Upper lobe of left lung (tissue), 6 donors: Measurements from ENCODE around the gene RPS28. TPM values are rescaled to one million over a fixed set of nuclear protein-coding genes. Genes with fewer than 3 reads are reported as not detected.
A peak's percentile ranks its signal among the peaks of the same experiment; 100 is the strongest.

Source experiments
- ATAC-seq, 2 donors: fragments of 200-7000 bp; cut with Tn5 transposase; one replicate each; pipeline ENCODE4 v1.9.1; 2022; ENCODE audit warnings: mild to moderate bottlenecking in 2 of 2, moderate library complexity in 2 of 2; ENCODE audit not compliant: low FRiP score in 2 of 2
- DNase-seq, 2 donors: peaks; one replicate each; pipeline ENCODE4 v3.0.0-alpha.2; 2019 to 2020
- H3K27ac ChIP-seq, 4 donors: fragments of 200-600 bp; sonication (generic); one replicate each; pipeline ENCODE4 v1.5.1; 2016 to 2019
- H3K27me3 ChIP-seq, 4 donors: fragments of 200-600 bp; sonication (generic); one replicate each; pipeline ENCODE4 v1.5.1; 2017 to 2019
- H3K36me3 ChIP-seq, 4 donors: fragments of 200-600 bp; sonication (generic); one replicate each; pipeline ENCODE4 v1.5.1; 2016 to 2019
- H3K4me1 ChIP-seq, 4 donors: fragments of 200-600 bp; sonication (generic); one replicate each; pipeline ENCODE4 v1.5.1; 2018 to 2019
- H3K4me3 ChIP-seq, 4 donors: fragments of 200-600 bp; sonication (generic); one replicate each; pipeline ENCODE4 v1.5.1; 2017 to 2019; ENCODE audit warnings: mild to moderate bottlenecking in 2 of 4, moderate library complexity in 1 of 4
- H3K9me3 ChIP-seq, 4 donors: fragments of 200-600 bp; sonication (generic); one replicate each; pipeline ENCODE4 v1.5.1; 2018 to 2019
- EP300 ChIP-seq, 4 donors: sonication (generic); formaldehyde crosslinking; IDR thresholded peaks; one replicate each; pipeline ENCODE4 v1.5.1; 2017; ENCODE audit warnings: antibody characterized with exemption in 4 of 4, control low read depth in 2 of 4
- POLR2A ChIP-seq, 4 donors: fragments of 450-650 bp; IDR thresholded peaks; one replicate each; pipeline ENCODE4 v1.5.1; 2016 to 2017; ENCODE audit warnings: antibody characterized with exemption in 4 of 4, mild to moderate bottlenecking in 2 of 4
- POLR2AphosphoS5 ChIP-seq, 2 donors: sonication (generic); formaldehyde crosslinking; IDR thresholded peaks; one replicate each; pipeline ENCODE4 v1.5.1; 2017; ENCODE audit warnings: antibody characterized with exemption in 2 of 2
- WGBS, 2 donors: methylation state at CpG; one replicate each; pipeline ENCODE4 v1.1.5; 2017 to 2018; 5-methylcytosine and 5-hydroxymethylcytosine counted together
- total RNA-seq, 6 donors: library from RNA; depleted of rRNA in 4 of 6; stranded (reverse); fragments of >200 nt in 4 of 6; gene quantifications; one replicate each; pipeline versions ENCODE4 v1.1.0 to v1.2.1, GENCODE V29; 2016 to 2021
- TF ChIP-seq, protein P1 (sequence below), 6 experiments: fragments of 450-650 bp in 4 of 6; fragments of 200-600 bp in 2 of 6; sonication (generic) in 2 of 6; IDR thresholded peaks; one replicate each; pipeline ENCODE4 v1.5.1; 2016 to 2019; ENCODE audit warnings: antibody characterized with exemption in 6 of 6
- donor health status: DM: no; HTN: no; CAD: no; lungs with moderate emphysema.
- donor health status: DM: no; HTN: yes; CAD: no; lungs with severe emphysema.

RPS28 gene
- total RNA-seq, 6 donors from 2014 or later: 282 to 1,919 (median 843) TPM

DNA sequence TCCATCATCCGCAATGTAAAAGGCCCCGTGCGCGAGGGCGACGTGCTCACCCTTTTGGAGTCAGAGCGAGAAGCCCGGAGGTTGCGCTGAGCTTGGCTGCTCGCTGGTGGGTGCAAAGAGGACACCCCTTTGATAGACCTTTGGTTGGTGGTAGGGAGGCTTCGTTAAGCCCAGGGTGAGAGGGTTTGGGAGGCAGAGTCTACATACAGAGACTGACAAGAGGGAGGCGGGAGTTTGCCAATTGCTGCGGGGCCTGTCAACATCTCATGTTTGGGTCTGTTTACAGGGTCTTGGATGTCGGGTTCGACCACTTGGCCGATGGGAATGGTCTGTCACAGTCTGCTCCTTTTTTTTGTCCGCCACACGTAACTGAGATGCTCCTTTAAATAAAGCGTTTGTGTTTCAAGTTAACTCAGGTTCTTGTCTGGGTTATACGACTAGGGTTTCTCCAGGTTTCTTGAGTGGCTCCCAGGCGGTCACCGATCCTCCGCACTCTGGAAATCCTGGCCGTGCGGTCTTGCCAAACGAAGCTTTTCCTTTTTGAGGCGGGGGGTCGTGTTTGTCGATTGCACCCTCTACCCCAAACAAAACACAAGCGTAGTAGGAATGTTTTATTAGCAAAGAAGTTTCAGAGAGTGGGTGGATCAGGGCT is 816 bp downstream of the RPS28 start:
- H3K4me1 ChIP-seq: peaks cover 26 to 42% (median 32%) of the 10 kb centered on the region in 4 donors
- H3K27ac ChIP-seq: peak overlapping the region; percentile 89 to 95 (median 92)
- no peaks in the 10 kb centered on the region for H3K9me3 ChIP-seq
- 18 to 23% methylated on average over 30 of the region's 30 CpGs for WGBS, 2 donors
- DNase-seq (no peak), ATAC-seq (no peak)
- peak overlapping the region; percentile 57 to 82 (median 70) for H3K4me3 ChIP-seq
- no peaks in the 10 kb centered on the region for H3K27me3 ChIP-seq
- no peak for TF ChIP-seq EP300 (IDR thresholded peaks at IDR 0.05)
- TF ChIP-seq POLR2AphosphoS5 (IDR thresholded peaks at IDR 0.05): no peak
- no peak for TF ChIP-seq POLR2A (IDR thresholded peaks at IDR 0.05)
- TF ChIP-seq, protein P1, sequence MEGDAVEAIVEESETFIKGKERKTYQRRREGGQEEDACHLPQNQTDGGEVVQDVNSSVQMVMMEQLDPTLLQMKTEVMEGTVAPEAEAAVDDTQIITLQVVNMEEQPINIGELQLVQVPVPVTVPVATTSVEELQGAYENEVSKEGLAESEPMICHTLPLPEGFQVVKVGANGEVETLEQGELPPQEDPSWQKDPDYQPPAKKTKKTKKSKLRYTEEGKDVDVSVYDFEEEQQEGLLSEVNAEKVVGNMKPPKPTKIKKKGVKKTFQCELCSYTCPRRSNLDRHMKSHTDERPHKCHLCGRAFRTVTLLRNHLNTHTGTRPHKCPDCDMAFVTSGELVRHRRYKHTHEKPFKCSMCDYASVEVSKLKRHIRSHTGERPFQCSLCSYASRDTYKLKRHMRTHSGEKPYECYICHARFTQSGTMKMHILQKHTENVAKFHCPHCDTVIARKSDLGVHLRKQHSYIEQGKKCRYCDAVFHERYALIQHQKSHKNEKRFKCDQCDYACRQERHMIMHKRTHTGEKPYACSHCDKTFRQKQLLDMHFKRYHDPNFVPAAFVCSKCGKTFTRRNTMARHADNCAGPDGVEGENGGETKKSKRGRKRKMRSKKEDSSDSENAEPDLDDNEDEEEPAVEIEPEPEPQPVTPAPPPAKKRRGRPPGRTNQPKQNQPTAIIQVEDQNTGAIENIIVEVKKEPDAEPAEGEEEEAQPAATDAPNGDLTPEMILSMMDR (IDR thresholded peaks at IDR 0.05): no peak
- peaks cover 0 to 35% (median 19%) of the 10 kb centered on the region in 4 donors for H3K36me3 ChIP-seq

DNA sequence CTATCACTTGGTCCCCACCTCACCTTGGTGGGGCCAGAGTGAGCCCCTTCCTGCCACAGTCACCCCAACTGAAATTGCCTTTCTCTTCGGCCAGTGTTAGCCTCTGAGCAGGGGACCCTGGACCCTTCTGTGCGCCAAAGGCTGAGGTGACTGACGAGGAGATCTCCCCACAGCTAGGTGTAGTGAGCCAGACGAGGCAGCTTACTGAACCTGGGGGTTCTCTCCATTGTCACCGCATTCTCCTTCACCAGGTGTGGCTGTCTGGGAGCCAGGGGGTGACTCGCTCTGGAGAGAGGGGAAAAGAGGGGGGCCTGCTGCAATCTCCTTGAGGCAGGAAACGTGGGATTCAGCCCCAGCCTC is 1.3 kb downstream of the RPS28 start:
- peak overlapping the region in 2 of 4 donors; percentile 89 to 91 for H3K27ac ChIP-seq
- WGBS, 2 donors: 75% methylated on average over 6 of the region's 7 CpGs; no CpG with 5 or more reads in 1 of the 2 donors

DNA sequence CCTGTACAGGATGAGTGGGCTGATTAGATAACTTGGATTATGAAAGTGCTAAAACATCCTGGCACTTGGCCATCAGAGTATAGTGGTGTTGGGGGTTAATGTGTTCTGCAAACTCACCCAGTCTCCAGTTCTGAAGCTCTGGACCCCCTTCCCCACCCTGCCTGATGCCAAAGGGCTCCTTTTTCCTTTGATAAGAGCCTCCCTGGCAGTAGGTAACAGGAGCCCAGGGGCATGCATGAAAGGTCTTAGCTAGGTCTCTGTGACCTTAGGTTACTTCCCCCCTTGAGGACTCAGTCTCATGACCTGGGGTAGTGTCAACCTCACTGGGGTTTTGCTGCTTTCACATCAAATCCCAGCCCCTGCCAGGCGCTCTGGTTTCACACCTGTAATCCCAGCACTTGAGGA is 2.5 kb downstream of the RPS28 start:
- no peaks in the 10 kb centered on the region for H3K27me3 ChIP-seq
- H3K36me3 ChIP-seq: peaks cover 0 to 46% (median 19%) of the 10 kb centered on the region in 4 donors
- ATAC-seq (no peak), DNase-seq (no peak)
- no peak for TF ChIP-seq POLR2AphosphoS5 (IDR thresholded peaks at IDR 0.05)
- TF ChIP-seq, protein P1 (IDR thresholded peaks at IDR 0.05): no peak
- TF ChIP-seq POLR2A (IDR thresholded peaks at IDR 0.05): no peak
- no peak for TF ChIP-seq EP300 (IDR thresholded peaks at IDR 0.05)
- H3K4me3 ChIP-seq: no peak overlapping the region
- H3K9me3 ChIP-seq: no peaks in the 10 kb centered on the region
- H3K4me1 ChIP-seq: peaks cover 26 to 42% (median 32%) of the 10 kb centered on the region in 4 donors
- H3K27ac ChIP-seq: peak overlapping the region in 1 of 4 donors; percentile 13
- 100% methylated on average over 1 of the region's 1 CpG; no CpG with 5 or more reads in 1 of the 2 donors for WGBS, 2 donors

More for the DNA sequence above, 1.3 kb downstream of the RPS28 start:
- TF ChIP-seq EP300 (IDR thresholded peaks at IDR 0.05) (no peak), POLR2AphosphoS5 (IDR thresholded peaks at IDR 0.05) (no peak), POLR2A (IDR thresholded peaks at IDR 0.05) (no peak)
- TF ChIP-seq, protein P1 (IDR thresholded peaks at IDR 0.05): no peak
- Histone ChIP-seq H3K4me3 (peak overlapping the region; percentile 57 to 82 (median 70)), H3K27me3 (no peaks in the 10 kb centered on the region), H3K9me3 (no peaks in the 10 kb centered on the region), H3K4me1 (peaks cover 26 to 42% (median 32%) of the 10 kb centered on the region in 4 donors), H3K36me3 (peaks cover 0 to 36% (median 19%) of the 10 kb centered on the region in 4 donors)
- no peak for DNase-seq
- no peak for ATAC-seq

DNA sequence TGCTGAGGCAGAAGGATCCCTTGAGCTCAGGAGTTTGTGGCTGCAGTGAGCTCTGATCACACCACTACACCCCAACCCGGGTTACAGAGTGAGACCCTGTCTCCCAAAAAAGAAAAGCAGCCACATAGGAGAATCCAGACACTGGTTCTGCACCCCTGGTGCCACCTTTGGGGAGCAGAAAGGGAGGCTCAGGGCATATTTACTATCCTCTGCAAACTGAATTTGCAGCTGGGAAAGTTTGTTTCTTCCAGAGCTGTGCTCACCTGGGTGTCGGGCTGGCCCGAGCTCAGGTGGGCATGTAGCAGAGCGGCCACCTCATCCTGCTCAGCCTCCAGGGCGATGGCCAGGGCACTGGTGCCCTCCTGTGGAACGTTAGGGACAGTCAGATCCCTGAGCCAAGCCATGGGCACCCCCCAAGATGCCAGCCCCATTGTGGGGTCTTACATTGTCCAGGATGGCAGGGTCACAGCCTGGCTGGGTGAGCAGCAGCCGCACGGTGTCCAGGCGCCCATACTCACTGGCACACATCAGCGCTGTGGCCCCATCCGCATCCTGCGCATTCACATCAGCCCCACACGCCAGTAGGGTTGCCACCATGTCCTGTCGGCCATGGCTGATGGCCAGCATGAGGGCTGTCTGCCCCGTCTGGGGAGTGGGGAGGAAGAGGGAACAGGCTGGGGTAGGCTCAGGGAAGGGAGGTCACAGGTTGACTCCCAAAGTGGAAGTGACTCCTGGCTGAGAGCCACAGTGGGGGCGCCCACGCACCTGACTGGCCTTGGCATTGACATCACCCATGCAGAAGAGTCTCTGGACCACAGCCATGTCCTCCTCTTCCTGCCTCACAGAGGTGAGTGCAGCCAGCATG is 3.1 kb downstream of the RPS28 start:
- Histone ChIP-seq H3K4me3 (no peak overlapping the region), H3K36me3 (peaks cover 0 to 47% (median 19%) of the 10 kb centered on the region in 4 donors), H3K9me3 (no peaks in the 10 kb centered on the region), H3K27me3 (no peaks in the 10 kb centered on the region), H3K27ac (peak overlapping the region in 1 of 4 donors; percentile 20), H3K4me1 (peaks cover 26 to 42% (median 32%) of the 10 kb centered on the region in 4 donors)
- DNase-seq (no peak), ATAC-seq (no peak)
- 76 to 83% methylated on average over 1 to 3 of the region's 17 CpGs for WGBS, 2 donors
- TF ChIP-seq POLR2AphosphoS5 (IDR thresholded peaks at IDR 0.05) (no peak), POLR2A (IDR thresholded peaks at IDR 0.05) (peak in 1 of 4 donors; percentile 17)

DNA sequence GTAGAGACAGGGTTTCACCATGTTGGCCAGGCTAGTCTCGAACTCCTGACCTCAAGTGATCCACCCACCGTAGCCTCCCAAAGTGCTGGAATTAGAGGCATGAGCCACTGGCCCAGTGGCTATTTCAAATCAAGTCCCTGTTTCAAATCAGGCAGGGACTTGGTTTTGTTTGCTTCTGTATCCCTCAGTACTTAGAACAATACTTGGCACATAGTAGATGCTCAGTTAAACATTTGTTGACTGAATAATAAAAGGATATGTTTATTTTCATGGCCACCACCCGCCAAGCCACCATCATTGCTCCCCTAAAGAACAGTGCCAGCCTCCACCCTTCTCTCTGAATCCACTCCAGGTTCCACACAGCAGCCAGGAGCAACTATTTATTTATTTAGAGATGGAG is 4.2 kb downstream of the RPS28 start:
- H3K4me1 ChIP-seq: peaks cover 18 to 31% (median 22%) of the 10 kb centered on the region in 4 donors
- WGBS, 2 donors: 91 to 92% methylated on average over 3 of the region's 3 CpGs

More for the DNA sequence above, 4.2 kb downstream of the RPS28 start:
- DNase-seq (no peak), ATAC-seq (no peak)
- no peaks in the 10 kb centered on the region for H3K9me3 ChIP-seq
- TF ChIP-seq POLR2AphosphoS5 (IDR thresholded peaks at IDR 0.05): no peak
- TF ChIP-seq, protein P1 (IDR thresholded peaks at IDR 0.05): no peak
- no peak for TF ChIP-seq POLR2A (IDR thresholded peaks at IDR 0.05)
- no peaks in the 10 kb centered on the region for H3K27me3 ChIP-seq
- H3K4me3 ChIP-seq: no peak overlapping the region
- H3K36me3 ChIP-seq: peaks cover 0 to 57% (median 23%) of the 10 kb centered on the region in 4 donors
- no peak overlapping the region for H3K27ac ChIP-seq
